RWPE1 (cell line): ENCODE measurements around the gene PTPRN2.

ENCODE experiments used
- CTCF ChIA-PET: fragments of 350-600 bp; sonication (Branson Sonifier 250); formaldehyde crosslinking; extraction: SDS; loops from one replicate; lab custom pipeline; 2021; lab: Yijun Ruan, JAX
- POLR2A ChIA-PET: fragments of 400-600 bp; formaldehyde crosslinking; extraction: SDS; loops from one replicate; lab custom pipeline; 2020; ENCODE audit warnings: antibody characterized with exemption; ENCODE audit not compliant: low non-redundant PET; lab: Yijun Ruan, JAX
- DNase-seq: peaks from one replicate; pipeline ENCODE4 v3.0.0; 2012; ENCODE audit warnings: low spot score
- H3K27ac ChIP-seq: fragments of 450-650 bp; 2 replicates; pipeline ENCODE4 v1.5.1; 2017
- CTCF ChIP-seq: fragments of 450-650 bp; conservative IDR thresholded peaks from 2 replicates; pipeline ENCODE4 v1.5.1; 2017; ENCODE audit warnings: low read depth, mild to moderate bottlenecking

PTPRN2 gene

GRCh38 chr7:157907091-157907490 is 680.5 kb downstream of the PTPRN2 start:
- ChIA-PET CTCF (no interaction called here), POLR2A (no interaction called here)
- no peak for TF ChIP-seq CTCF
- no peak for DNase-seq
- H3K27ac ChIP-seq, result no peak overlapping the region

DNA sequence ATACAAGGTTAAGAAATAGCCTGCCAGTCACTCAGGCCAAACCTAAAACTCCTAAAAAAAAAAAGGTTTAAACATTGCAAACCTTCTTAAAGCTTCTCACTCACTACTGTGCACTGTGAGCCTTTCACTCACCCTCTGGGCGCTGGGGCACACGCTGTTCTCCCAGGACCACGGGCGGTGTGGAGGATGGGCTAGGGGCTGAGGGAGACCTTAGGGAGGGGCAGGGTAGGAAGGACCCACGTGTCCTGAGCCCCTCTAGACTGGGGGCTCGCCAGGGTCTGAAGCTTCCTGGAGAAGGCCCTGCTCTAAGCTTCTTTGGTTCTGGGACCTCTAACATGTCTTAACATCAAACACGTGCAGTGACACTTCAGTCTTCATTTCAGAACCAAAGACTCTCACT is 681.0 kb downstream of the PTPRN2 start:
- no peak overlapping the region for H3K27ac ChIP-seq
- CTCF ChIA-PET, result no interaction called here
- no peak for DNase-seq
- POLR2A ChIA-PET, result no interaction called here
- no peak for TF ChIP-seq CTCF

DNA sequence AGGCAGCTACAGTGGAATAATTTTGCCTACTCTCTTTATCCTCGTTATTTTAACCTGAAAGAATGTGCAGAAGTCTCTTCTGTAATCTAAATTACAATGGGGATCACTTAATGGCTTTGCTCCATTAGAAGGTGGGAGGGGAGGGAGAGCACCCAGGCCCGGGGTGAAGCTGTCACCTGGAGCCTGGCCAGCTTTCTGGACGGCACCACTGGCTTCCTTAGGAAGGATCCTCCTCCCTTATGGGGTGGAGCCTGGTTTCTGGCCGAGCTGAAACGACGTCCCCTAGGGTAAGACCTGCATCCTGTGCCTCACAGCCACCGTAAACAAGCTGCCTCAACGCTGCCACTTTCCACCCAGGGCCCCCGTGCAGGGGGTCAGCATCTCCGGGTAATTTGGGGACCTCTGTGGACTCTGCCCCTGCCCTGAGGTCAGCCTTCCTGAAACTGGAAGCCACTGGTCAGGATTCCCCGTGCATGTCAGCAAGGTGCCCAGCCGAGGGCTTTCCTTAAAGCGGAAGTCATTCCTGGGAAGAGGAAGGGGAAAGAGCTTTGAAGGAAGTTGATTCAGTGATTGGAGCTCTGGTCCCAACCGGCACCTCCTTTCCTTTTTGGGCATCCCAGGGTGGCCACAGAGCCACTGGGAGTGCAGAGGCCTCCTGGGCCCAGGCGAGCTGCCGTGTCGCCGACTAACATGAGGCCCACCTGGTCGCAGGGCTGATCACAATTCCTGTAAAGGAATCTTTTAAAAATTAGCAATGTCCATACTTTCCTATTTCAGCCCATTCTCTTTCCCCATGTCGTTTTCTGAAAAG is 681.8 kb downstream of the PTPRN2 start:
- DNase-seq, result peak; percentile 4

GRCh38 chr7:157904866-157905570 is 682.6 kb downstream of the PTPRN2 start:
- ChIA-PET CTCF (interaction anchor here (0.6 to 0.7 kb wide), 2 partner anchors 55 to 79 kb away, joined by 3 to 4 read pairs; no protein-coding TSS in a partner anchor), POLR2A (no interaction called here)
- no peak overlapping the region for H3K27ac ChIP-seq
- no peak for TF ChIP-seq CTCF
- DNase-seq, result no peak

More for the DNA sequence above, 681.8 kb downstream of the PTPRN2 start:
- POLR2A ChIA-PET, result no interaction called here
- TF ChIP-seq CTCF, result no peak
- H3K27ac ChIP-seq, result no peak overlapping the region
- CTCF ChIA-PET, result interaction anchor here (0.7 kb wide), 1 partner anchor 78 kb away, joined by 3 read pairs; no protein-coding TSS in a partner anchor

- DNase-seq, result no peak
- CTCF ChIA-PET, result no interaction called here
- POLR2A ChIA-PET, result no interaction called here
- TF ChIP-seq CTCF, result no peak
- no peak overlapping the region for H3K27ac ChIP-seq
Measured at GRCh38 chr7:157904211-157904865, 683.3 kb downstream of the PTPRN2 start.

GRCh38 chr7:157903710-157904109 is 683.9 kb downstream of the PTPRN2 start:
- no peak overlapping the region for H3K27ac ChIP-seq
- no peak for DNase-seq
- CTCF ChIA-PET, result no interaction called here
- POLR2A ChIA-PET, result no interaction called here
- TF ChIP-seq CTCF, result no peak
